Measurements from ENCODE around the gene APBA1. TPM values are rescaled to one million over a fixed set of nuclear protein-coding genes. Genes with fewer than 3 reads are reported as not detected.

APBA1 gene
- total RNA-seq, 1 experiment from 2014 or later, result 1.8 TPM

GRCh38 chr9:69456201-69456600 lies 216.0 kb downstream of the APBA1 start:
- H3K23me2 ChIP-seq (ENCODE audit: insufficient read length, low read depth, low read length, poor library complexity, severe bottlenecking), result no peaks in the 10 kb centered on the region
- no CpG with 5 or more reads among the region's 15 CpGs for WGBS (ENCODE audit: extremely low coverage, insufficient read length, low lambda C conversion rate)
- no peak overlapping the region for H2AFZ ChIP-seq (ENCODE audit: low read length)
- H4K91ac ChIP-seq (ENCODE audit: insufficient read length, low read depth, low read length), result no peak overlapping the region
- H2BK12ac ChIP-seq (ENCODE audit: insufficient read length, low read depth, low read length), result no peak overlapping the region
- TF ChIP-seq CTCF (conservative IDR thresholded peaks at IDR 0.05), result no peak
- no peak for DNase-seq
- no peaks in the 10 kb centered on the region for H3K4me1 ChIP-seq (ENCODE audit: insufficient read depth, low read length)
- H3K4ac ChIP-seq (ENCODE audit: low read depth, low read length), result no peak overlapping the region
- no peak overlapping the region for H4K8ac ChIP-seq (replicated peaks; ENCODE audit: insufficient read length, low read depth, low read length)
- no peak overlapping the region for H2BK5ac ChIP-seq (ENCODE audit: insufficient read length, low read length)
- H3K9me3 Mint-ChIP-seq, result peaks cover 0 to 3% of the 10 kb centered on the region in 2 experiments; a peak in 1 of 5 replicates
- no peaks in the 10 kb centered on the region for H3K9me3 ChIP-seq (ENCODE audit: control insufficient read depth, low read depth, low read length)
- no peaks in the 10 kb centered on the region for H3K79me2 ChIP-seq (ENCODE audit: insufficient read depth, low read length)
- no peak overlapping the region for H2BK120ac ChIP-seq (ENCODE audit: low read depth, low read length, poor library complexity, severe bottlenecking)
- no peak overlapping the region for H3T11ph ChIP-seq (ENCODE audit: low read length)
- no peak overlapping the region for H3K4me2 ChIP-seq (ENCODE audit: insufficient read depth, insufficient read length, low read length)
- no peak overlapping the region for H2BK20ac ChIP-seq (ENCODE audit: low read depth, low read length, poor library complexity, severe bottlenecking)
- no peak overlapping the region for H4K5ac ChIP-seq (ENCODE audit: insufficient read length, low read depth, low read length)
- no peak overlapping the region for H2BK15ac ChIP-seq (ENCODE audit: low read depth, low read length)
- H3K36me3 Mint-ChIP-seq (ENCODE audit: insufficient read depth in 1 of 3, low read depth in 3 of 3), result peaks cover 0 to 4% (median 2%) of the 10 kb centered on the region in 3 experiments; a peak in 4 of 7 replicates
- H3K23ac ChIP-seq (ENCODE audit: insufficient read length, low read depth, low read length), result no peak overlapping the region
- peaks cover 2% of the 10 kb centered on the region for H3K27me3 Mint-ChIP-seq (ENCODE audit: low read depth)
- no peak overlapping the region for H3K9ac ChIP-seq (ENCODE audit: extremely low read depth, insufficient read length, low read length)
- H3K27ac ChIP-seq (ENCODE audit: insufficient read length, low read depth, low read length), result no peak overlapping the region
- no peaks in the 10 kb centered on the region for H3K79me1 ChIP-seq (ENCODE audit: insufficient read depth, low read depth, low read length, poor library complexity, severe bottlenecking)
- H3K18ac ChIP-seq (ENCODE audit: insufficient read length, low read depth, low read length), result no peak overlapping the region
- H3K14ac ChIP-seq (ENCODE audit: insufficient read depth, low read length), result no peak overlapping the region
- no peaks in the 10 kb centered on the region for H3K27me3 ChIP-seq (ENCODE audit: insufficient read depth, low read length)
- no peak overlapping the region for H2AK5ac ChIP-seq (ENCODE audit: insufficient read length, low read length)
- H3K4me3 Mint-ChIP-seq, result no peak overlapping the region
- no peak overlapping the region for H3K27ac Mint-ChIP-seq
- H4K20me1 ChIP-seq (ENCODE audit: control insufficient read depth, insufficient read depth, insufficient read length), result no peaks in the 10 kb centered on the region
- no peak overlapping the region for H3K56ac ChIP-seq (ENCODE audit: insufficient read length, low read depth, low read length)
- H3K4me1 Mint-ChIP-seq, result peaks cover 7 to 13% of the 10 kb centered on the region in 2 experiments; a peak in 3 of 4 replicates

Data from H9 (cell line).